GM13977 (cell line): ENCODE data around the gene ESPNL.

ENCODE experiments used
- DNase-seq: peaks from one replicate; pipeline ENCODE4 v3.0.0; 2012; ENCODE audit warnings: low spot score
- in situ Hi-C: fragments of 300-500 bp; cut with MboI; formaldehyde crosslinking; loops from one replicate; pipeline ENCODE4 v1.12.0; 2022; ENCODE audit warnings: low sequenced_read_pairs, low pct_unique_long_range_greater_than_20kb, mixed read lengths, inconsistent platforms; ENCODE audit not compliant: unreplicated experiment
- TF ChIP-seq, protein P1 (sequence below): IDR thresholded peaks from 2 replicates; pipeline ENCODE4 v1.5.1; 2012; ENCODE audit warnings: mild to moderate bottlenecking, control low read depth; ENCODE audit not compliant: insufficient read depth; ENCODE audit errors: extremely low read depth, missing control alignments

Gene ESPNL

DNA sequence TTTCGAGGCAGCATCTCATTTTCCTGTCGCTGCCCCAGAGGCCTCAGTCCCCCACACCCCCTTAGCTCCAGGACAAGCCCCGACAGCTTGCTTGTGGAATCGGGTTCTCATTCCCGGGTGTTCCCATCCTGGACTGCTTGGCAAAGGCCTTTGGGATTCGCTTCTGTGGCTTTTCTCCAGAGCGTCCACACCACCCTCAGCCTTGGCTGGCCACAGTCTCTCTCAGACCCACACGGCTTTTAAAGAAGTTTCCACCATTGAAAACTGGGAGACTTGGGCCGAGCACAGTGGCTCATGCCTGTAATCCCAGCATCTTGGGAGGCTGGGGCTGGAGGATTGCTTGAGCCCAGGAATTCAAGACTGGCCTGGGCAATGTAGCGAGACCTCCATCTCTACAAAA, 2.7 kb downstream of the ESPNL start:
- in situ Hi-C loops: no loop called here
- no peak for DNase-seq
- TF ChIP-seq, protein P1, sequence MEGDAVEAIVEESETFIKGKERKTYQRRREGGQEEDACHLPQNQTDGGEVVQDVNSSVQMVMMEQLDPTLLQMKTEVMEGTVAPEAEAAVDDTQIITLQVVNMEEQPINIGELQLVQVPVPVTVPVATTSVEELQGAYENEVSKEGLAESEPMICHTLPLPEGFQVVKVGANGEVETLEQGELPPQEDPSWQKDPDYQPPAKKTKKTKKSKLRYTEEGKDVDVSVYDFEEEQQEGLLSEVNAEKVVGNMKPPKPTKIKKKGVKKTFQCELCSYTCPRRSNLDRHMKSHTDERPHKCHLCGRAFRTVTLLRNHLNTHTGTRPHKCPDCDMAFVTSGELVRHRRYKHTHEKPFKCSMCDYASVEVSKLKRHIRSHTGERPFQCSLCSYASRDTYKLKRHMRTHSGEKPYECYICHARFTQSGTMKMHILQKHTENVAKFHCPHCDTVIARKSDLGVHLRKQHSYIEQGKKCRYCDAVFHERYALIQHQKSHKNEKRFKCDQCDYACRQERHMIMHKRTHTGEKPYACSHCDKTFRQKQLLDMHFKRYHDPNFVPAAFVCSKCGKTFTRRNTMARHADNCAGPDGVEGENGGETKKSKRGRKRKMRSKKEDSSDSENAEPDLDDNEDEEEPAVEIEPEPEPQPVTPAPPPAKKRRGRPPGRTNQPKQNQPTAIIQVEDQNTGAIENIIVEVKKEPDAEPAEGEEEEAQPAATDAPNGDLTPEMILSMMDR: no peak

DNA sequence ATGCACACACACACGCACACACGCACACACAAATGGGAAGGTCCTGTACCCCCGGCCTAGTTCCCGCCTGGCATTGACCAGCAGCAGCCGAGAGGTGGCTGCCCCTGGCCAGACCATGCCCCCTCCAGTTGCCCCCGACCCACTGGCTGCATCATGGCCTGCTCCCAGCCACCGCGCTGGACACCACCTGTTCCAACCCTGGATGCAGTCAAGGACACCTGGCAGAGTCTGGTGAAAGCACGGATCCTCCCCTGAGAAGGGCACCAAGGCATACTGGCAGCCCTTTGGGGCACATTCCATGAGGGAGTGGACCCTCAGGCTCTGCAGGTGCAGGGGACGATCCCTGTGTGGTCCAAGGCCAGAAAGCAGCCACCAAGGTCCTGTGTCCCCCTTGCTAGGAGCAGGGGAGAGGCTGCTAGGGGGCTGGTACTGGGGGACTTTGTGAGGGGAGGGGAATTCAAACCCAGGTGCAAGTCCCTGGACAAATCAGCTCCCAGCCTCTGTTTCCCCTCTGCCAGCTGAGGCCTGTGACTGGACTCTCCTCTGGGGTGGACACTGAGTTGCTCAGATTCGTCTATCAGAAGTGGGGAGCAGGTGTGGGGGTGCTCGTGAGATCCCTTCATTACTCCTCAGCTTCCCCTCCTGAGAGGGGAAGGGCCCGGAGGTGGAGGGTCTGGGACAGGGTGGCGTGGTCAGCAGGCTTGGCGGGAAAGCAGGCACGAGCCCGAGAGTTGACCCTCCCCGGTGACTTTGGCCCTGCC, 3.5 kb downstream of the ESPNL start:
- in situ Hi-C loops: no loop called here
- TF ChIP-seq, protein P1: no peak
- no peak for DNase-seq

DNA sequence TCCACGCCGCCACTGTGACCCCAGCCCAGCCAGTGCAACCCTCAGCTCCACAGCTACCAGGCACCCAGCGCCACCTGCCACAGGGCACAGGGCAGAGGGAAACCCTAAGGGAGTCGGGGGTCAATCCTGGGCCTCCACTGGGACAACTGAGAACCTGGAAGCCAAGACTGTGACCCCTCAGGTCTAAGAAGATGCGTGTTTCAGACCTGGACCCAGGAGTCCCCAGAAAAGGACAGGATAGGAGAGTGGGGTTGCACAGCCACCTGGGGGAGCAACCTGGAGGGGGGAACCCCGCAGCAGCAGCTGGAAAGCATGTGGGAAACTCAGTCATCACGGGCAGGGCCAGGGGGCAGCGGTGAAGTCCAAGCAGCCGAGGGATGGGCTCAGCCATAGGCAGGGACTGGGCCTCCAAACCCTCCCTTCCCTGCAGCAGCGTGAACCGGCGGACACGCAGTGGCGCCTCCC, 4.1 kb downstream of the ESPNL start:
- TF ChIP-seq, protein P1: no peak
- DNase-seq: no peak
- in situ Hi-C loops: no loop called here

DNA sequence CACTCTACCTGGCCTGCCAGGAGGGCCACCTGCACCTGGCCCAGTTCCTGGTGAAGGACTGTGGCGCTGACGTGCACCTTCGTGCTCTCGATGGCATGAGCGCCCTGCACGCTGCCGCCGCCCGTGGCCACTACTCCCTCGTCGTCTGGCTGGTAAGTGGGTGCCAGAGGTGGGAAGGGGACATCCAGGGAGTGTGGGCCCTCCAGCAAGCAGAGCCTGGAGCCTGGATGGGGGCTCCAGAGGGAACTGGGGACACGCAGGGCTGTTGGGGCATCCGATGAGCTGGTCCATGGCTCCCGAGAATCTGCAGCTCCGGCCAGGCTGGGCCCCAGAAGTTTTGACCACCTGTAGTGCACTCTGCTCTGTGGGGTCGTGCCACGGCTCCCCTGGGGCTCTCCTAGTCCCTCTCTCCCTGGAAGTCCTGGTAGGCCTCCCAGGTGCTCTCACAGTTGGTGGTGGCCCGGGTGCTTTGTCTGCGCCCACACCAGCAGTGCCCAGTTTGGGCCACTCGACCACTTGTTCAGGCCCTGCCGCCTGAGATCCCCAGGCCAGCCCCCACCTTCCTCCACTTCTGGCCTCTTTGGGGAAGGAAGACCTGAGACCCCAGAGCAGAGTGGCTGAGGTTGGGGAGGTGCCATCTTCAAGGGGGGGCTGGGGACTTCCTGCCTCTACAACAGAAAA, 4.7 kb downstream of the ESPNL start:
- TF ChIP-seq, protein P1: no peak
- in situ Hi-C loops: no loop called here
- DNase-seq: no peak

DNA sequence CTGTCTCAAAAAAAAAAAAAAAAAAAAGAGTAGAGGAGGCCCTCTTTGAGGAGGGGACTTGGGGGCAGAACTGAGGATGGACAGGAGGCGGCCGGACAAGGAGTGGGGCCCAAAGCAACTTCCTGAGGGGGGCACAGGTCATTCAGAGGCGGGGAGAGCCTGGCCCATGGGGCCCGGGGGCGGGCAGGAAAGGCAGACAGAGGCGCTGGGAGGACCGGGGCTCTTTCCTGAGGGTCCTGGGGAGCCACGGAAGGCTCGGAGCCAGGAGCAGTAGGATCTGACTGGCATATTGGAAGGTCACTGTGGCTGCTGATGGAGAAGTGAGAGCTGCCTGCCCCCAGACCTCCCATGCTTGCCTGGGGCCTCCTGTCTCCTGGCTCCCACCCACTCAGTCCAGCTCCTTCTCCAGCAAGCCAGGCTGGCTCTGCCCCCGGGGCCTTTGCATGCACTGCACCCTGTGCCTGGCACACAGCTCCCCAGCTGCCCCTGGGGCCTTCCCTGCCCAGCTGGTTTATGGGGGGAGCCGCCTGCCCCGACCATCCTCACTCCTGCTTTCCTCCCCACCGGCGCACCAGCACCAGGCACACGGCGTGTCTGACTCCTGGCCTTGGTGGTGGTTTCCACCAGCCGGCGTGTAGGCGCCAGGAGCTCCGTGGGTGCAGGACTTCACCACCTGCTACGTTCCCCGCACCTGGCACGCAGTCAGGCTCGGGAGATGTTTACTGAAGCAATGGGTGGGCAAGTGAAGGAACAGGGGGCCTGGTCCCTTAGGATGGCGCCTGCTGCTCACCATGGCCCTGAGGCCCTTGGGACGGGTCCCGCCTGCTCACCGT, 5.6 kb downstream of the ESPNL start:
- TF ChIP-seq, protein P1: no peak
- no peak for DNase-seq
- in situ Hi-C loops: no loop called here

DNA sequence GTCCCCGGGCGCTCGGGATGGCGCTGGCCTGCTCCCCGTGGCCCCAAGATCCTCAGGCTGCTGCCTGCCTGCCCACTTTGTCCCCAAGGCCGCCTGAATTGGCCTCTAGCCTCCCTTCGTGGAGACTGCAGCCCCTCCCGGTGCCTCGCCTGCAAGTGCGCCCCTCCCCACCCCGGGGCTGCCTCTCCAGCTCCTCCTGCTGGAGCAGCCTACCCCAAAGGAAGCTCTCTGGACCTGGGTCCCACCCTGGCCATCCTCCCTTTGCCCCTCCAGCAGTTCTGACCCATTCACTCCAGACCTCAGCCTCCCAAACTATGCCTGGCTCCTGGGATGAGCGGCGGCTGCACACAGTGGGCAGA, 6.2 kb downstream of the ESPNL start:
- TF ChIP-seq, protein P1: no peak
- DNase-seq: no peak

More for the DNA sequence above, 6.2 kb downstream of the ESPNL start:
- in situ Hi-C loops: no loop called here
